Omental fat pad (tissue), 4 donors: Measurements from ENCODE around the gene MAGI2. TPM values are rescaled to one million over a fixed set of nuclear protein-coding genes. Genes with fewer than 3 reads are reported as not detected.

Experiments
- ATAC-seq: fragments of 150-250 bp; one replicate; pipeline ENCODE4 v1.9.1; 2016; ENCODE audit warnings: mild to moderate bottlenecking, moderate library complexity; ENCODE audit not compliant: low FRiP score
- DNase-seq: peaks from one replicate; pipeline ENCODE4 v3.0.0-alpha.2; 2019; ENCODE audit warnings: low spot score
- CTCF ChIP-seq, 3 donors: fragments of 450-650 bp; IDR thresholded peaks; one replicate each; pipeline ENCODE4 v1.5.1; 2016 to 2017; ENCODE audit warnings: antibody characterized with exemption in 3 of 3, mild to moderate bottlenecking in 3 of 3, moderate library complexity in 2 of 3
- total RNA-seq, 4 donors: library from RNA; depleted of rRNA; stranded (reverse); fragments of >200 nt; gene quantifications; one replicate each; pipeline ENCODE4 v1.1.0, GENCODE V29; 2016

The MAGI2 gene
- total RNA-seq, 4 donors from 2014 or later = 9.3 to 20.6 (median 13.2) TPM

- TF ChIP-seq CTCF (IDR thresholded peaks at IDR 0.05) = no peak
- DNase-seq (no peak), ATAC-seq (no peak)
Observed at GRCh38 chr7:78041423-78041822, 1412.0 kb downstream of the MAGI2 start.

DNA sequence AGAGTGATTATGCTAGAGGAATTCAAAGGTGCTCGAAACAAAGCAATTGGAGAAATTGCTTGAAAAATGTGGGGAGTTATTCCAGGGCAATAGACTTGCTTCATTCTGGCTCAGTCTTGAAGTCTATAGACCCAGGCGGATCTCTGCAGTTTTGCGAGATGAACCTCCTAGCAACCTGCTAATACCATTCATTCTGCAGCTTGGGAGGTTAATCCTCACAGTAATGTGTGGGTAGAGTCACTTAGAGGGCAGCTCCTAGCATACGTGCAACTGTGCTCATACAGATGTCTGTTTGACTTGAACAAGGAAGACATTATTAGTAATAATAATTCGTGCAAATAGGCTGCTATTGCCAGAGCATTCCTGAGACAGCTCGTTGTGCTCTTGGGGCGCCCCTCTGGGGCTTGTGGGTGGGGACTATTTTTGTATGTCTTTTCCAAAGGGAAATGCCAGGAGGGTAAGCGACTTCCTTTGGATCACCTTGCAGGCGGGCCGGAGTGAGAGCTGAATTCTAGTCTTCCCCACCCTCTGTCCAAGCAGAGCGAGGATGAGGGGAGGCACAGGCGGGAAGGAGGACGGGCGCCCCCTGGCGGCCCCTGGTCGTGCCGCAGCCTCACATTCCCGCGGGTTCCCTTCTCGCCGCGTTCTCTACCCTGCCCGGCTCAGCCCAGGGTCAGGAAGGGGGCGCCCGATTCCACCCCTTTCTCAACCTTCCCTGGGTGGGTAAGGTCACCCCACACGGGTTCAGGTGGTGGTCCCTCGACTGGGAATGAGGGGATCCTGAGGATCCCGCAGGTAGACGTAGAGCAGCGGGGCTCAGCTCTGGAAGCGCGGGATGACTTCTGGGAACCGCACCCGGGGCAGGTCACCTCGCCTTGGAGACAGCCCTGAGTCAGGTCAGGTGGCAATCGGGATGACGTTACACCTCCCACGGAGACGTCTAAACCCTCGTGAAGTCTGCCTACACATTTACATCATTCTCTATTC, 1413.4 kb downstream of the MAGI2 start:
- DNase-seq (no peak), ATAC-seq (no peak)
- no peak for TF ChIP-seq CTCF (IDR thresholded peaks at IDR 0.05)

GRCh38 chr7:78038465-78039080, 1414.9 kb downstream of the MAGI2 start:
- ATAC-seq = no peak
- TF ChIP-seq CTCF (IDR thresholded peaks at IDR 0.05) = no peak

DNA sequence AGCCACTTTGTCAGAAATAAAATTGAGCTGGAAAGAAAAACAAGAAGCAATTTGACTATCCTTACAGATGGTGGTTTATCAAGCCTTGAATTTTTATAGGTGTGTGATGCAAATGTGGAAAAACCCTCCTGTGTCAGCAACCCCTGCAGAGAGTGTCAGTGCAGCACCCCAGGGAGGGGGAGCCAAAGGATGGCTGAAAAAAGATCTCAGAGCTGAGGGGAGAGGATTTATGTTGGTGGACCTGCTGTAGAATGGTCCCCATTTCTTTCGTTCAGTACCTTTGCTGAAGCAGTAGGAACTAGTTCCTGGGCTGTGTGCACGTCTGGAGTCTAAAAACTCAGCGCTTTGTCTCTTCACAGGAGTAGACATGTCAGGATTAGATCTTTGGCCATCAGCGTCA, 1415.9 kb downstream of the MAGI2 start:
- TF ChIP-seq CTCF (IDR thresholded peaks at IDR 0.05) = no peak
- ATAC-seq = no peak
- no peak for DNase-seq

More at GRCh38 chr7:78038465-78039080, 1414.9 kb downstream of the MAGI2 start:
- no peak for DNase-seq

DNA sequence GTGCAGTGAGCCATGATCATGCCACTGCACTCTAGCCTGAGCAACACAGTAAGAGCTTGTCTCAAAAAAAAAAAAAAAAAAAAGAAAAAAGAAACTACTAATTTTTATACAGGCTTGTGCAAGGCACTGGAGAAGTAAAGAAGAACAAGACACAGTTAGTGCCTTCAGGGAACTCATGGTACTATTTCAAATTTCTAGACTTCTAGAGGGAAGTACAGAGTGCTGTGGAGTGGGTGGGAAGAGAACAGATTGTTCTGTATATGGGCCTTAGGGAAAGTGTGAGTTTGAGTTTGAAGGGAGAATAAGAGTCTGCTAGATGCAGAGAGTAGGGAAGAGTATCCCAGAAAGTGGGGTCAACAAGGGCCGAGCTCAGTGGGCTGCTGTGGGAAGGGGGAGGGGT, 1420.1 kb downstream of the MAGI2 start:
- DNase-seq (no peak), ATAC-seq (no peak)
- TF ChIP-seq CTCF (IDR thresholded peaks at IDR 0.05) = no peak

DNA sequence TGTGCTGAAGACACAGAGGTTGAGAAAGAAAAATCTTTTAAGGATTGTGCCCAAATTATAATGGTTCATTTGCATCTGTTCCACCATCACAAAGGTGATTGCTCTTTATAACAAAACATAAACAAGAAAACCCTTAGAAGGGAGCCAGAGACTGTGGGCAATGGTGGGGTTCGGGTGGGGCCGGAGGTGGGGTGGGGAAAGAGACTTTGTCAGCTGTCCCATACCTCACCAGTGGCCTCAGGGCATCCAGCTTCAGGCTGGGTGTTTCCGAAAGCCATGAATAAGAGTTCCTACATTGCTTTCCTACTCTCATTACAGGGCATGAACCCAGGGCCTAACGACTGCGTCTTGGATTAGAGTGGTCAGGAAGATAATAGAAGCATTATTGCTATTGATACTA, 1427.0 kb downstream of the MAGI2 start:
- no peak for DNase-seq
- no peak for ATAC-seq
- no peak for TF ChIP-seq CTCF (IDR thresholded peaks at IDR 0.05)
